SIG-M5 (cell line): Measurements from ENCODE around the gene SLC35E4.
"Not testable (repeated sequence)": the region's sequence is repeated elsewhere in the genome, so short reads cannot be mapped to it uniquely, and the experiment has no call there.

Experiments
- DNase-seq: peaks from one replicate; lab custom pipeline; 2025; lab: John Stamatoyannopoulos, UW

Gene SLC35E4

GRCh38 chr22:30650508-30651116 lies 15.0 kb downstream of the SLC35E4 start:
- no peak for DNase-seq

DNA sequence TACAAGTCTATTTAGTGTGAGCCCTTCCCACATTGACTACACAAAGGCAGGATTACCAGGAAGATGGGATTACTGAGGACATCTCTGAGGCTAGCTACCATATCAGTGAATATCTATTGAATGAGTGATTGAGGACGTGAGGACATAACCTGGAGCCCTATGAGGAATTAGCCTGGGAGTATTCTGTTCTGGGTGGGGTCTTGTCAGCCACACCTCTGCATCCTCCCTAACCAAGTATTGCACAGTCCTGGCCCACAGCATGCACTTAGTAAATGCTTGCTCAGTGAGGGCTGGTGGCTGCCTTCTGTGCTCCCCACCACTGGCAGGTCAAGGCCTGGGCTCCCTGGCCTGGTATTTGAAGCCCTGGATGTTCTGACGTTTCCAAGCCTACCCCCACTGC lies 17.3 kb downstream of the SLC35E4 start:
- DNase-seq = no peak

DNA sequence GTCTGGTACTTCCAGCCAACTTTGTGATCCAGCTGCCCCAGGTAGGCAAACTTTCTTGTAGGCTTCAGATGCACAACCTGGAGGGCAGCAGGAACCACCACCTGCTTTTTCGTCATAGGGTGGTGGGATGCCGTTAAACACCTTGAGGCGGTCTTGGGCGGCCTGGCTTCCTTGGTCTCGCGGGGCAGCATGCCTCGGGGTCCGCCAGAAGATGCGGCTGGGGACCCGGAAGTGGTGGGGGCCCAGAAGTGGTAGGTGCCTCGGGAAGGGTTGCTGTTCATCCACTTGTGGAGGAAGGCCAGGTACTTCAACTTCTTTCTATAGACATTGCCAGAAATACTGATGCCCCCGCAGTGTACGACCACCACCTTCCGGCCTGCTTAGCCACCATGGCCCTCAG lies 18.8 kb downstream of the SLC35E4 start:
- DNase-seq = no peak

- DNase-seq = no peak
These were observed 20.0 kb downstream of the SLC35E4 start for GRCh38 chr22:30655532-30655931.

- DNase-seq = no peak
These were observed 26.5 kb downstream of the SLC35E4 start for GRCh38 chr22:30662040-30662439.

GRCh38 chr22:30664798-30665197 lies 29.2 kb downstream of the SLC35E4 start:
- DNase-seq = no peak

- no peak for DNase-seq
These were observed 29.7 kb downstream of the SLC35E4 start for GRCh38 chr22:30665266-30665665.

DNA sequence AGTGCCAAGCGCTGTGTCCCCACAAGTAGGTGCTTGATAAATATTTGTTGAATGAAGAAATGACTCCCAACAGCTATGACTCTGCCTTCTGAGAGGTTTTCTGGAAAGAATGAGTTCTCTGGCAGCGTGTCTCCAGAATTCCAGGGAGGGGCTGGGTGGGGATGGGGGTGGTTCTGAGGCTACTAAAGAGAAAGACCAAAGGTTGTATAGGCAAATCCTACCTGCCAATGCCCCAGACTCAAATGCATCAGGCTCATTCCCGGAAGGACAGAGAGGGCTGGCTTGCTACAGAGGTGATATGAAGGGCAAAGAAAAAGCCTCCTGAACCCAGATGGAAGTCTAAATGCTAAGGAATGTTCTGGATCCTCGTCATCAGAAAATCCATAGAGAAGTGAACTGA lies 30.2 kb downstream of the SLC35E4 start:
- DNase-seq = no peak

GRCh38 chr22:30667107-30667493 lies 31.5 kb downstream of the SLC35E4 start:
- no peak for DNase-seq

GRCh38 chr22:30667494-30668385 lies 32.2 kb downstream of the SLC35E4 start, which contains the start of gene DUSP18:
TSS of gene DUSP18 (minus strand) at chr22:30667875. CDS start at chr22:30664003, 3,872 bp downstream.
- DNase-seq = no peak

GRCh38 chr22:30668386-30668710 lies 32.8 kb downstream of the SLC35E4 start:
- DNase-seq = no peak

DNA sequence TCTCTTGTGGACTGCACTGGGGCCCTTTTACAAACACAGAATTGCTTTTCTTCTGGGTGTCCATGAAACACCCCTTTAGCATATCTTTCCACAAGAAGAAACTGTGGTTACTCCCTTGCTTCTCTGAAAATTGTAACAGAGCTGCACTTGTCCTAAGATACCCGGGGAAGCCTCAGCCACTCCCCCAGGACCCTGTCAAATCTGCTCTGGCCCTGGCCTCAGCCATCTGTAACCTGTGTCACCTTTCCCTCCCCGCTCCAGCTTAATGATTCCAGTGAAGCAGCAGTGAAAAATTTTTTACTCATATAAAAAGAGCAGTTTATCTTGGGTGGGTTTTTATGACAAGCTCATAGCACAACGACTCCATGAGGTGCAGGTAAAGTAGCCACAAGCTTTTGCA lies 35.5 kb downstream of the SLC35E4 start:
- DNase-seq = no peak

GRCh38 chr22:30673136-30673535 lies 37.6 kb downstream of the SLC35E4 start:
- DNase-seq = no peak

GRCh38 chr22:30674482-30674881 lies 38.9 kb downstream of the SLC35E4 start:
- DNase-seq = no peak

DNA sequence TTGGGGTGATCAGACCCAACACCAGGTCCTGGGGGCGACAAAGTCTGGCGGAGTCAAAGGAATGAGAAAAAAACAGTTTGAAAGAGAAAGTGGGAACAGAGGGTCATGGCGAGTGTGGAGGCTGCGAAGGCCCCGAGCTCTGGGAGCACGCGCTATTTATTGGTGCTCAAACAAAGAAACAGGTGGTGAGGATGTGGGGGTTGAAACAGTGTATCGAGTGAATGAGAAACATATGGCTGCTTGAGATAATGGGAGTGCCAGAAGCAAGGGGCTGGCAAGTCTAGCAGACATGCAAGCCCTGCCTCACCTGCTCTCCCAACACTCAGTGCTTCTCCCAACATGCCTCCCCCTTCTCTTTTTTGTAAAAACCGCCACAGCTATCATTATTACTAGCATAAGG lies 39.9 kb downstream of the SLC35E4 start:
- DNase-seq = no peak

DNA sequence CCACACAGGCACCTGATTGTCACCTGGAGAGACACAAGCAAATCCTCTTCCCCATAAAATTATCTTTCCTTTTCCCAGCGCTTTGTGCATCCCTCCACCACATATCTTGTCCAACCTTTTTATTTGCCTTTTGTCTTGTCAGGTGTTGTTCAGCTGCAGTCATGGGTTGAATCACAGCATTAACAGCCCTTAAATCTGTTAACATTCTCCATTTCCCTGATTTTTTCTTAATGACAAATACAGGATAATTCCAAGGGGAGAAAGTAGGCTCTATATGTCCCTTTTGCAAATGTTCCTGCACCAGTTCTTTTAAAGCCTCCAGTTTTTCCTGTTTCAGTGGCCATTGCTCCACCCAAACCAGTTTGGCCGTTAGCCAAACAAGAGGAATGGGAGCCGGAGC lies 41.0 kb downstream of the SLC35E4 start:
- not testable (repeated sequence) for DNase-seq

DNA sequence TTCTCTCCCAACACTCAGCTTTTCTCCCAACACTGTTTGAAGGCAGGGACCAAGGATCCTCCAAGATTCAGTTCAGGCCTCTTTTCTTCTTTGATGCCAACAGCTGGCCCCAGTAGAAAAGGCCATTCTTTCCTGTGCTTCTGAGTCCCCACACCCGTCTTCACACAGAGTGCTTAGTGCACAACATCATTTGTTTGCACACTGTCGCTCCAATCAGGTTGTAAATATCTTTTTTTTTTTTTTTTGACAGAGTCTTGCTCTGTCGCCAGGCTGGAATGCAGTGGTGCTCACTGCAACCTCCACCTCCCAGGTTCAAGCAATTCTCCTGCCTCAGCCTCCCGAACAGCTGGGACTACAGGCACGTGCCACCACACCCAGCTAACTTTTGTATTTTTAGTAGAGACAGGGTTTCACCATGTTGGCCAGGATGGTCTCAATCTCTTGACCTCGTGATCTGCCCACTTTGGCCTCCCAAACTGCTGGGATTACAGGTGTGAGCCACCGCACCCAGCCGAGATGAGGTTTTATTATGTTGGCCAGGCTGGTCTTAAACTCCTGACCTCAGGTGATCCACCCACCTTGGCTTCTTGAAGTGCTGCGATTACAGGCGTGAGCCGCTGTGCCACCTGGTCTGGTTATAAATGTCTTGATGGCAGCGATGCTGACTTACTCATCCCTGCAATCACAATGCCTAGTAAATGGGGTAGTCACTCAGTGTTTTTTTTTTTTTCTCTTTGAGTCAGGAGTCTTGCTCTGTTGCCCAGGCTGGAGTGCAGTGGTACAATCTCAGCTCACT lies 44.5 kb downstream of the SLC35E4 start:
- DNase-seq = not testable (repeated sequence)

- no peak for DNase-seq
These were observed 45.6 kb downstream of the SLC35E4 start for GRCh38 chr22:30680991-30681770.

- no peak for DNase-seq
These were observed 46.2 kb downstream of the SLC35E4 start for GRCh38 chr22:30681831-30682230.

GRCh38 chr22:30685178-30685577 lies 49.6 kb downstream of the SLC35E4 start:
- no peak for DNase-seq

DNA sequence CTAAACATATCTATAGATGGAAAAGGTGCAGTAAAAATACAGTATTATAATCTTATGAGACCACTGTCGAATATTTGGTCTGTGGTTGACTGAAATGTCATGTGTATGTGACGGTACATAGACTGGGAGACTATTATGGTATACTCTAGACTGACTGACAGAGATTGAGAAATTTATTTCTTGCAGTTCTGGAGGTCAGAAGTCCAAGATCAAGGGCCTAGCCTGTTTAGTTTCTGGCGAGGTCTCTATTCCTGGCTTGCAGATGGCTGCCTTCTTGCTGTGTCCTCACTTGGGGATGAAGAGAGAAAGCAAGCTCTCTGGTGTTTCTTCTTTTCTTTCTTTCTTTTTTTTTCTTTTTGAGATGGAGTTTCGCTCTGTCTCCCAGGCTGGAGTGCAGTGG lies 51.8 kb downstream of the SLC35E4 start:
- DNase-seq = no peak

DNA sequence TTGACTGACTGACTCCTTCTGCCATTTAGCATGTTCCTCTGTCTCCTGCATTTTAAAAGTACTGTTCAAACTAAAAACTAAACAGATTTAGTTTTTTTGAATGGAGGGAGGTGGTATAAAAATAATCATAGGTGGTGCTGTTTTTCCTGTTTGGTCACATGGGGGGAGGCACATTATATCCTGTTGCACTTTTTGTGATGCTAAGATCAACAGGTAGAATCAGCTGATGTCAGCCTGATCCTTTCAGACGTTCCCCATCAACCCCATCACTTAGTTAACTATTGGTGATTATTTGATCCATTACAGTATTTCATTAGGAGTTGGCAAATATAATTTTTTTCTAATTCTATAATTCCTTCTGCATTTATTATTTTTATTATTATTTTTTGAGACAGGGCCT lies 54.0 kb downstream of the SLC35E4 start:
- no peak for DNase-seq
